ENCODE data around the gene SLC29A3. TPM values are rescaled to one million over a fixed set of nuclear protein-coding genes. Genes with fewer than 3 reads are reported as not detected.

Gene SLC29A3
- total RNA-seq, 1 donor from 2014 or later = 1.7 TPM

DNA sequence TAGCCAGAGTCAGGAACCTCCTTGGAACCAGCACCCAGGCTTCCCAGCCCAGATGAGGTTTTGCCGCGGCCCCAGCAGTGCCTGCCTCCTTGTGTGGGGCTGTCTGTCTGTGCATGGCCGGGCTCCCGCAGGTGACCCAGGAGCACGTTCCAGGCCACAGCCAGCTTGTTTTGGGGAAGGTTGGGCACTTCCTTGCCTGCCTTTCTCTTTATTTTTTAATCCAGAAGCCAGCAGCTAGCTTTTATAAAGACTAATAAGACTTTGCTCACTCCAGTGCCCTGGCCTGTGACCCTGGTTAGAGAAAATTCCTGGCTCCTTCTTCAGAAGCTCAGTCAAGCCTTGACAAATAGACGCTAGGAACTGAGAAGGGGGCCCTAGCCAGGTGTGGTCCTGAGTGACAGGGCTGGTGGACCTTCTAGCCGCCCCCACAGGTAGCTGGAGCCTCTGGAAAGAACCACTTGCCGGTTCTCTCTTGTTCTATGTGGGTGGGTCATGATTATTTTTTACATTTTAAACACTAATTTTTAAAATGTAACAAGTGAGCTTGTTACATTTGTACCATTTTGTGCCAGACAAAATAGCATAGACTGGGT lies 837 bp downstream of the SLC29A3 start:
- TF ChIP-seq, protein P1, sequence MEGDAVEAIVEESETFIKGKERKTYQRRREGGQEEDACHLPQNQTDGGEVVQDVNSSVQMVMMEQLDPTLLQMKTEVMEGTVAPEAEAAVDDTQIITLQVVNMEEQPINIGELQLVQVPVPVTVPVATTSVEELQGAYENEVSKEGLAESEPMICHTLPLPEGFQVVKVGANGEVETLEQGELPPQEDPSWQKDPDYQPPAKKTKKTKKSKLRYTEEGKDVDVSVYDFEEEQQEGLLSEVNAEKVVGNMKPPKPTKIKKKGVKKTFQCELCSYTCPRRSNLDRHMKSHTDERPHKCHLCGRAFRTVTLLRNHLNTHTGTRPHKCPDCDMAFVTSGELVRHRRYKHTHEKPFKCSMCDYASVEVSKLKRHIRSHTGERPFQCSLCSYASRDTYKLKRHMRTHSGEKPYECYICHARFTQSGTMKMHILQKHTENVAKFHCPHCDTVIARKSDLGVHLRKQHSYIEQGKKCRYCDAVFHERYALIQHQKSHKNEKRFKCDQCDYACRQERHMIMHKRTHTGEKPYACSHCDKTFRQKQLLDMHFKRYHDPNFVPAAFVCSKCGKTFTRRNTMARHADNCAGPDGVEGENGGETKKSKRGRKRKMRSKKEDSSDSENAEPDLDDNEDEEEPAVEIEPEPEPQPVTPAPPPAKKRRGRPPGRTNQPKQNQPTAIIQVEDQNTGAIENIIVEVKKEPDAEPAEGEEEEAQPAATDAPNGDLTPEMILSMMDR (IDR thresholded peaks at IDR 0.05; ENCODE audit: borderline replicate concordance) = no peak
- peaks cover 7% of the 10 kb centered on the region for H3K36me3 ChIP-seq
- peaks cover 23% of the 10 kb centered on the region for H3K4me1 ChIP-seq
- H3K4me3 ChIP-seq = peak overlapping the region; percentile 86
- peak overlapping the region; percentile 80 for H3K27ac ChIP-seq (replicated peaks)
- no peaks in the 10 kb centered on the region for H3K9me3 ChIP-seq (replicated peaks)
- H3K27me3 ChIP-seq (ENCODE audit: low read depth) = no peaks in the 10 kb centered on the region
- intact Hi-C loops (cut with micrococcal nuclease) = loop anchor here (10.0 kb wide), 2 partner anchors 255 to 385 kb away; no protein-coding TSS in a partner anchor
- DNase-seq = no peak

DNA sequence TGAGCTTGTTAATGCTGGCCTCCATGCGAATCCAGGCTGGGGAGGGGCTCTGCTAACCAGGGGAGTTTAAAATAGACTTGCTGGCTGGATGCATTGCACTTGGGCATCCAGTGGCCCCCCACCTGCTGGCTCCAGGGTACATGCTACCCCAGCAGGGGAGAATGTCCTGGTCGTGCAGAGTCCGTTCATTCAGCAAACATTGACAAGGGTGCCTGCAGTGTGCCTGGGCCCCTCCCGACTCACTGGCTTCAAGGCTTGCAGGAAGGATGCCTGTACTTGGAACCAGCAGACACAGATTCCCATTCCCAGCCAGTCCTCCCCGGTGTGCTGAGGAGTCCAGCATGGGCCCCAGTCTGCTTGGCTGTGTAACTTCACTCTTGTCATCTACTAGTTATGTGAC lies 1.5 kb downstream of the SLC29A3 start:
- no peaks in the 10 kb centered on the region for H3K27me3 ChIP-seq (ENCODE audit: low read depth)
- TF ChIP-seq, protein P1 (IDR thresholded peaks at IDR 0.05; ENCODE audit: borderline replicate concordance) = no peak
- H3K9me3 ChIP-seq (replicated peaks) = no peaks in the 10 kb centered on the region
- no peak for DNase-seq
- peaks cover 7% of the 10 kb centered on the region for H3K36me3 ChIP-seq
- H3K4me3 ChIP-seq = no peak overlapping the region
- H3K27ac ChIP-seq (replicated peaks) = no peak overlapping the region
- H3K4me1 ChIP-seq = peaks cover 23% of the 10 kb centered on the region
- intact Hi-C loops (cut with micrococcal nuclease) = loop anchor here (10.0 kb wide), 1 partner anchor 384 kb away; no protein-coding TSS in a partner anchor

DNA sequence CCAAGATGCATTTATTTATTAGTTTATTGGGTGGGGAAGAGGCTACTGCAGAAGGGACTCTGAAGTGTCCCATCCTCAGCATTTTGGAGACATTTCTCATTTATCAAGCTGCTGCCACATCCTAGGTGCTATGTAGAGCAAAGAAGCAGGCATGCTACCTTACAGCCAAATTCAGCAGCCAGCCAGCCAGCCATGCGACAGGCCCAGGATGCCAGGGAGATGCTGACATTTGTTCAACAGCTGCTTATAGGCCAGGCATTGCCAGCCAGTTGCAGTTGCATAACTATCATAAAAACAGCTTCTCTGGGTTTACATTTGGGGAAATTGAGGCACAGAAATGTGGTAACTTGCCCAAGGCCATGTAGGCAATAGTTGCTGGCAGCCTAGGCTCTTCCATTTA lies 2.3 kb downstream of the SLC29A3 start:
- Histone ChIP-seq H3K4me3 (no peak overlapping the region), H3K27ac (replicated peaks) (no peak overlapping the region), H3K36me3 (peaks cover 7% of the 10 kb centered on the region), H3K9me3 (replicated peaks) (no peaks in the 10 kb centered on the region), H3K4me1 (peaks cover 23% of the 10 kb centered on the region), H3K27me3 (ENCODE audit: low read depth) (no peaks in the 10 kb centered on the region)
- intact Hi-C loops (cut with micrococcal nuclease) = loop anchor here (10.0 kb wide), 1 partner anchor 383 kb away; no protein-coding TSS in a partner anchor
- TF ChIP-seq, protein P1 (IDR thresholded peaks at IDR 0.05; ENCODE audit: borderline replicate concordance) = no peak
- no peak for DNase-seq

DNA sequence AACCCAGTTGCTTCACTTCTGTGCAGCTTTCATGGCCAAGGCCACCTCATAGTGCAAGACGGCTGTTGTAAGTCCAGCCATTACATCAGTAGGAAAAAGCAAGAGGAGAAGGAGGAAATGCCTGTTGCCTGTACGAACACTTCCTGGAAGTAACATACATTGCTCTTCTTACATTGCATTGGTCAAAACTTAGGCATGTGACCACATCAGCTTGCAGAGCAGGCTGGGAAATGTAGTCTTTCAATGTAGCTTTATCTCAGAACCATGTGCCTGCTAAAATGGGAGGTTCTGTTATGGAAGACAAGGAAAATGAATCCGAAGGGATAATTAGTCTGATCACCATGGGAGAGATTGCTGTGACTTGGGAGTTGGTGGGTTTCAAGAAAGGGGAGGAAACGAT lies 4.3 kb downstream of the SLC29A3 start:
- Histone ChIP-seq H3K4me3 (no peak overlapping the region), H3K27ac (replicated peaks) (no peak overlapping the region), H3K9me3 (replicated peaks) (no peaks in the 10 kb centered on the region), H3K36me3 (peaks cover 14% of the 10 kb centered on the region), H3K4me1 (peaks cover 23% of the 10 kb centered on the region), H3K27me3 (ENCODE audit: low read depth) (no peaks in the 10 kb centered on the region)
- TF ChIP-seq, protein P1 (IDR thresholded peaks at IDR 0.05; ENCODE audit: borderline replicate concordance) = no peak
- DNase-seq = no peak
- intact Hi-C loops (cut with micrococcal nuclease) = loop anchor here (10.0 kb wide), 1 partner anchor 381 kb away; no protein-coding TSS in a partner anchor

DNA sequence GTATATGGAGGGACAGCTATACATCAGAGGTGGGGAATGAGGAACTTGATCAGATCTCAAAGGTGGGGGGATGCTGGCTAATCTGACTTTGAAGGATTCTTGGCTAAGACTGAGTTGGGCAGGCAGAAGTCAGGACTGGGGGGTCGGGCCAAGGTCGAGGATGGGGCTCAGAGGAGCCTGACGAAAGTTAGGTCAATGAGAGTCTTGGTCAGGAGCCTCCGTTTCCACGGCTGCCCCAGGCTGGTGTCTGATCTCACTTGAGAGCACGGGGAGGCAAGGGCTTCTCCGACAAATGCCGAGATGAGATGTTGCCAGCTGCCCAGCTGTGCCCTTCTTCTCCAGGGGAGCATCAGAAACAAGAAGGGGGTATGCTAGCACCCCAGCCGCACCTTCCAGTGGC lies 5.7 kb downstream of the SLC29A3 start:
- Histone ChIP-seq H3K36me3 (peaks cover 18% of the 10 kb centered on the region), H3K9me3 (replicated peaks) (no peaks in the 10 kb centered on the region), H3K27ac (replicated peaks) (no peak overlapping the region), H3K4me1 (peaks cover 10% of the 10 kb centered on the region), H3K4me3 (no peak overlapping the region), H3K27me3 (ENCODE audit: low read depth) (no peaks in the 10 kb centered on the region)
- intact Hi-C loops (cut with micrococcal nuclease) = loop anchor here (10.0 kb wide), 1 partner anchor 380 kb away; no protein-coding TSS in a partner anchor
- DNase-seq = no peak
- TF ChIP-seq, protein P1 (IDR thresholded peaks at IDR 0.05; ENCODE audit: borderline replicate concordance) = no peak

Measured in left ventricle myocardium inferior (tissue), 1 donor.